ENCODE results near the gene PTGER1.

The PTGER1 gene

DNA sequence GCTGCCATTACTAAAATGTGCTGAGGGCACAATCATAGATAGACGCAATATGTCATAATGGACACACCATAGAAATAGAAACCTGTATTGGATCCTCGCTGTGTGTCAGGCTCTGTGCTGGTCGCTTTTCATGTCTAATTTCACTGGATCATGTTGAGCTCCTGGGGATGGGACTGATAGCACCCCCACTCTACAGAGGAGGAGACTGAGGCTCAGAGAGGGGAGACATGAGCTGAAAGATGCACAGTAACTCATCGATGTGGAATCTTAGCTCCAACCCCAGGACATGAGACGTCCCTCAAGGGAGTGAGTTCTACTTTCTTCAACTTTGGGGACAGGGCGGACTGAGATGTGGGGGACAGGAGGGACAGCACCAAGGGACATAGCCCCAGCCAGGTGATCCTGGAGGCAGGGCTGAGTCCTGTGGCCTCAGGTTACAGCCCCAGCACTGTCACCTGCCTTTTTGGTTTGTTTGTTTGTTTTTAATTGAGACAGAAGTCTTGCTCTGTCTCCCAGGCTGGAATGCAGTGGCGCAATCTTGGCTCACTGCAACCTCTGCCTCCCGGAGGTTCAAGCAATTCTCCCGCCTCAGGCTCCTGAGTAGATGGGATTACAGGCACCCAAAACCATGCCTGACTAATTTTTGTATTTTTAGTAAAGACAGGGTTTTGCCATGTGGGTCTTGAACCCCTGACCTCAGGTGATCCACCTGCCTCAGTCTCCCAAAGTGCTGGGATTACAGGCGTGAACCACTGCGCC, 27.4 kb upstream of the PTGER1 start:
- no peak for DNase-seq (ENCODE audit: low read depth in 2 of 2)

DNA sequence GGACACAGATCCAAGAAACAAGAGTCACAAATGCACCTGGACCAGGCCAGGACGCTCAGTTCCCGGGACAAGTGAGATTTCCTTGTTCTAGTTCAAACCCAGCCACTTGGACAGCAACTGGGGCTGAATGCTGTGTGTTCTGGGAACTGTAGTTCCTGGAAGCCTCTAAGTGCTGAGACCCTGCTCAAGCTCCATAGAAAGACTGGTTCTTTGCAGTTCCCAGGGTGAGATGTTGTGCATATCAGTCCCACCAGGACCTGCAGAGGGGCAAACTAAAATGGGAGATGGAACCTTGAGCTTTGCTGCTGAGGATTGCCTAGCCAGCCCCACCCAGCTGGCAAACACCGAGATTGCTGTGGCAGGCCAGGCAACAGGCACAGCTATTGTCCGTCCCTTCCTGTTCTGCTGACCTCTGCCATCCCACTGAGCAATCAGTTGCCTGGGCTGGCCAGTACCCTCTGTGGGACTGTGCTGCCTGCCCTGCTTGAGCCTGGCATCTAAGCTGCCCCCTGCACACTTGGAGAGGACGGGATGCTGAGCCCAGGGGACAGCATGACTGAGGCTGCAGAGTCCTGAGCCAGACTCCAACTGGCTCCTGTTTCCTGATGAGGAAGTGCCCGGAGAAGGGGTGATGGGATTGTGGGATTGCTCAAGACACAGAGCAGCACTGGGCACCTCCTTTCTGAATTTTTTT, 22.2 kb upstream of the PTGER1 start:
- DNase-seq (ENCODE audit: low read depth in 2 of 2), result no peak

DNA sequence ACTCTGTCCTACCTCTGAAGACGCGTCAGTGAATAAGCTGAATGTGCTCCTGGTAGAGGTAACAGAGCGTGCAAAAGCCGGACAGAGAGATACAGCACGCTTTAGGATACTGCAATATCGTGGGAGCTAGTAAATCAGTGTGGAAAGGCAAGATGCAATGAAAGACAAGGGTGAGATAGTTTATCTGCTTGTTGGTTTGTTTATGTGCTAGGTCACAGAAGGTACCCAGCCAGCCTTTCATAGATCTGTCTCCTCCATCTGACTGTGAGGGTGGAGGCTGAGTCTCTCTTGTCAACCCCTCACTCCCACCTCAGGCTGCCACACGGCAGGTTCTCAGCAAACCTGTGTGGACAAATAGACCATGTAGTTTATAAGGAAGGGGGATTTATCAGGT, 21.7 kb upstream of the PTGER1 start:
- DNase-seq (ENCODE audit: low read depth in 2 of 2), result no peak

DNA sequence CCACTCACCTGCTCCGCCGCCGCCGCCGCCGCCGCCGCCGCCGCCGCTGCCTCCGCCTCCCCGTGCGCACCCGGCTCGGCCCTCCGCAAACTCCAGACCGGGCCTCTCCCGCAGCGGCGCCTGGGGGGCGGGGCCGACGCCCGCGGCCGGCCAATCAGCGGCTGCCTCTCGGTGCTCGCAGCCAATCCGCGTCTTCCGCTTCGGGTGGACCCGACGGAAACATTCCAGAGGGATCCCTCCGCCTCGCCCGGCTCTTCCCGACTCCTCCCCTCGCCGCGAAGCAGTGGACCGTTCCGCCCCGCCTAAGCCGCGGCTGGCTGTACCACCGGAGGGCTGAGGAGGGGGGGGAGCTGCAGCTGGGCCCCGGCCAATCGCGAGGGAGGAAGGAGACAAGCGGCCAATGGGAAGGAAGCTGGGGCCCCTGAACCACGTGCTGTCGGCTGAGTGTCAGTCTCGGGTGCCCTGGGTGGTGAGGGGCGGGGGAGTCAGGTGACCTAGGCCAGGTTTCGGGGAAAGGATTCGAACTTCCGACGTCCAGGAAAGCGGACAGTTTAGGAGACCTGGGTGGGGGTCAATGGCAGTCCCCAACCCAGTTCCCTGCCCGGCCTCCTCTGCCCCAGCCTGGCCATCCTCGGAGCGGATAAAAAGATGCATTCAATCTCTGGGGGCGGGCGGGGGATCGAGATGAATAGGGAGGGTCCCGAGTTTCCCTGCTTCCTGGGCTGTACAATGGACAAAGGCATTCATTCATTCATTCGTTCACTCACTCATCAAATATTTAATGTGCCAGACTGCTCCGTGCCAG, 21.1 kb upstream of the PTGER1 start, which contains the start of gene GIPC1:
Gene GIPC1, minus strand, starts transcription at position 99 of the 805 bp plus-strand sequence. CDS start 13,151 bp downstream, outside the sequence.
- peak; percentile 72 to 81 for DNase-seq (ENCODE audit: low read depth in 2 of 2)

DNA sequence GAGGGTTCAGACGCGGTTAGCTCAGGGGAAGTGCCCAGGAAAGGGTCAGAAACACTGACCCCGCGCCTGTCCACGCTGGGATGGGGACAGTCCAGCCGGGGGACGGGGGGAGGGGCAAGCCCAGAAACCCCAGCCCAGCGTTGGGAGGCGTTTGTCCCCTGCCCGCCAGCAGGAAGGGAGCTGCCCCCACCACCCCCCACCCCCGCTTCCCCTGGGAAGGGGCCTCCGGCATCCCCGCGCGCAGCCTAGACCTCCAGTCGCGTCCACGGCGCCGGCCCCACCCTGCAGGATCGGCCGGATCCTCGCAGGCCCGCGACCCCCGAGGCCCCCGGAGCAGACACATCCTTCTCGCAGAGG, 20.5 kb upstream of the PTGER1 start:
- DNase-seq (ENCODE audit: low read depth in 2 of 2), result no peak

DNA sequence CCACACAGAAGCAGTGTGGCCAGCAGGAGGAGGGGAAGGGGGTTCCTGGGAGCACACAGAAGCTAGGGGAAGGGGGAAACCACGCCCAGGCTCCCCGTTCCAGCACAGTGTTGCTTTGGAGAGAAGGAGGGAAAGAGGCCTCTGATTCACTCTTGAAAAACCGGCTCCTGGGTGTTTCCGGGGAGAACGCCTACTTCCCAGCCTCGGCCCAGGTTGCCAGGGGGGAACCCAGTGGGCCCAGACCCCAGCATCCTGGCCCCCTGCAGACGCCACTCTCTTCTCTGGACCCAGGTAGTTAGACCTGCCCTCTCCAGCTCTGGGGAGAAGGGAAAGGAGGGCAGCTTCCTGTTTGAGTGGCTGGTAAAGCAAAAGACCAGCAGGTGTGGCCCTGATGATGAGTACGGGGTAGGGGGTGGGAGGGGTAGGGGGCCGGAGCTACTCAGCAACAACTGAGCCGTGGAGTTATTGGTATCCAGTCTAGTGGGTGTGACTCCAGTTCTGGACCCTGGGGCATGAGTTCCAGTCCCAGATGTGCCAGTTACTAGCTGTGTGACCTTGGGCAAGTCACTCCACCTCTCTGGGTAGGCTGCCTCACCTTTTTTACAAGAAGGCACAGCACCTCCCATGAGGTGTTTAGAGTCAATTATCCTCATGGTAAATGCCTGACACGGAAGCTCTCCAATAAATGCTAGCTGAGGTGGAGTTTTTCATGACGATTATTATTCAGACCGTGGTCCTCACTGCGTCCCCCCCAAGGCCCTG, 19.9 kb upstream of the PTGER1 start:
- DNase-seq (ENCODE audit: low read depth in 2 of 2), result no peak

DNA sequence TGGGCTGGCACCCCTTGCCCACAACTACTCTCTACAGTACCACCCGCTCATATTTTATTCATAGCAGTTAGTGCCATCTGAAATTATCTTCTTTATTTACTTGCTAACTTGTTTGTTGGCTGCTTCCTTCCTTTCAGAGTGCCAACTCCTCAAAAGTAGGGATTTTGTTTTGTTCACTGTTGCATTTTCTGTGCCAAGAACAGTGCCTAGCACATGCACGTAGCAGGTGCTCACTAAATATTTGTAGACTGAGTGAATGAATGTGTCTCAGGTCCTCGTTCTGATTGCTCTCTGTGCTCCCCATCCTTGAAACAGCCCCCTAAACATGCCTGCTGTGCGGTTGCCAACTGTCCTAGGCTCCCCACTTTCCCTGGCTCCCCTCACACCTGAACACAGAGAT, 19.3 kb upstream of the PTGER1 start:
- DNase-seq (ENCODE audit: low read depth in 2 of 2), result no peak

DNA sequence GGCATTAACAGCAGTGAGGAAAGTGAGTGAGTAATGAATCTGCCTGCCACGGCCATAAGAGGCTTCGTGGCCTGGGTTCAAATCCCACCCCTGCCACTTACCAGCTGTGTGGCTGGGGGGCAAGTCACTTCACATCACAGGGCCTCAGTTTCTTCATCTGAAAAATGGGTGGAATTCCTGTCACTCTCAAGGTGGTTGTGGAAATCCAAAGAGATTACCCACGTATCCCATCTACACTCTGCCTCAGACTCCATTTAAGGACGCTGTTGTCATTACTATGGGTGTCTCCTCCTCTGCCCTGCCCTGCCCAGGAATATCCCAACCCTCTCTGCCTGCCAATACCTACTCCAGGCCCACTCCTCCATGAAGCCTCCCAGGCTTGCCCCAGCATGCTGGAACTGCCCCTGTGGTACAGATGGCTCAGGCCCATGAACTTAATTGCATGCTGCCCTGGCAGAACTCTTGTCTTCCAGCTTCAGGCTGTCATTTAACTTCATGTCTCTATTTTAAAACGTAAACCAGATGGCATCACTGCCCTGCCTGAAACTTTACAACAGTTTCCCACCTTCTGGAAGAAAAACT, 17.7 kb upstream of the PTGER1 start:
- no peak for DNase-seq (ENCODE audit: low read depth in 2 of 2)

DNA sequence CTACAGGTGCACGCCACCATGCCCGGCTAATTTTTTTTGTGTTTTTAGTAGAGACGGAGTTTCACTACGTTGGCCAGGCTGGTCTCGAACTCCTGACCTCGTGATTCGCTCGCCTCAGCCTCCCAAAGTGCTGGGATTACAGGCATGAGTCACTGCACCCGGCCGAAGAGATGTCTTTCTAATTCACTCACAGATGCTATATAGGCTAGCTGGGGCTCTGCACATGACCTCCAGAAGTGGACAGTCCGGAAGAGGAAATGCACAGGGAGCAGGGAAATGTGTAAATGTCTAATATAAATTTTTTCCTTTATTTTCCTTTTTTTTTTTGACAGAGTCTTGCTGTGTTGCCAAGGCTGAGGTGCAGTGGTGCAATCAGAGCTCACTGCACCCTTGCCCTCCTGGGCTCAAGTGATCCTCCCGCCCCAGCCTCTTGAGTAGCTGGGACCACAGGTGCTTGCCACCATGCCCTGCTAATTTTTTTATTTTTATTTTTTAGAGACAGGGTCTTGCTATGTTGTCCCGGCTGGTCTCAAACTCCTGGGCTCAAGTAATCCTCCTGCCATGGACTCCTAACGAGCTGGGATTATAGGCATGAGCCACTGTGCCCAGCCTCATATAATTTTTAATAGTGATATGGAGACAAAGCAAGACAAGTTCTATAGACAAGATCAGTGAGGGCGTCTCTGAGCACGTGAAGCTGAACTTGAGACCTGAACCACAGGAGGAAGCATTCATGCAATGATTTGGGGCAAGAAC, 12.4 kb upstream of the PTGER1 start:
- DNase-seq (ENCODE audit: low read depth in 2 of 2), result no peak

DNA sequence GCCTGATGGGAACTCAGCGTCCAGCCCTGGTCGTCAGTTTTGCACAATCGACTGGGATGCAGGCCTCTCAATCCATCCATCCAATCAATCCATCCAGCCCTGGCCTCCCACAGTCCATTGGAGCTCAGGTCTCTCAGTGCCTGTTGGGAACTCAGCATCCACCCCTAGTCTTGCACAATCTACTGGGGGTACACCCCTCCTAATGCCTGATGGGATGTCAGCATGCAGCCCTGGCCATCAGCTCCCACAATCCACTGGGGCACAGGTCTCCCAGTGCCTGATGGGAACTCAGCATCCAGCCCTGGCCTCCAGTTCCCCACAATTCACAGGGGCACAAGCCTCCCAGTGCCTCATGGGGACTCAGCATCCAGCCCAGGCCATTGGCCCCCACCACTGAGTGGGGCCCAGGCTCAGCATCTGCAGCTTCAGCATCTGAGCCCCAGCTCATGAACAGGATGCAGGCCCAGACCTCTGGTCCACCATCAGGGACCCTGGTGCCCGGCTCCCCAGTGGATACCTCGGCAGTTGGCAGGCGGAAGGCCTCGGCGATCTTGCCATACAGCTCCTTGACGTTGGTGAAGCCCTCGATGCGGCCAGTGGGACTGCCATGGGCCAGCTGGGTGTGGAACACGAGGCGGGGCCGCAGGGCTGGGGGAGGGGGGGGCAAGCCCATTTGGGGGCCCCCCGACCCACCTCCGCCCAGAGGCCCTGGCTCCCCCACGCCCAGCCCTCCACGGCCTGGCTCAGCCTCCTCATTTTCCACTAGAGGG, 7.2 kb upstream of the PTGER1 start:
- no peak for DNase-seq (ENCODE audit: low read depth in 2 of 2)

DNA sequence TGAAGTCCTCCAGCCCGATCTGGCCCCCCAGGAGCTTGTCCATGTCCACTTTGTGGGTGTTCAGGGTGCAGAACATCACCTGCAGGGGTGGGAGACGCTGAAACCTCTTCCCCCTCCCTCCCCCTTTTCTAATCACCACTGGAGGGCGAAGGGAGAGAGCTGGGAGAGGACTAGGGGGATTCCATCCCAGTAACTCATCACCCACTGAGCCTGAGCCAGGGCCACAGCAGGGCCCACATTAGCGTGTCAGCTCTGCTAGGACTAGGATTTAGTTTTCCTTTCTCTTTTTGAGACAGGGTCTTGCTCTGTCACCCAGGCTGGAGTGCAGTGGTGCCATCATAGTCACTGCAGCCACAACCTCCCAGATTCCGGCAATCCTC, 5.5 kb upstream of the PTGER1 start:
- no peak for DNase-seq (ENCODE audit: low read depth in 2 of 2)

DNA sequence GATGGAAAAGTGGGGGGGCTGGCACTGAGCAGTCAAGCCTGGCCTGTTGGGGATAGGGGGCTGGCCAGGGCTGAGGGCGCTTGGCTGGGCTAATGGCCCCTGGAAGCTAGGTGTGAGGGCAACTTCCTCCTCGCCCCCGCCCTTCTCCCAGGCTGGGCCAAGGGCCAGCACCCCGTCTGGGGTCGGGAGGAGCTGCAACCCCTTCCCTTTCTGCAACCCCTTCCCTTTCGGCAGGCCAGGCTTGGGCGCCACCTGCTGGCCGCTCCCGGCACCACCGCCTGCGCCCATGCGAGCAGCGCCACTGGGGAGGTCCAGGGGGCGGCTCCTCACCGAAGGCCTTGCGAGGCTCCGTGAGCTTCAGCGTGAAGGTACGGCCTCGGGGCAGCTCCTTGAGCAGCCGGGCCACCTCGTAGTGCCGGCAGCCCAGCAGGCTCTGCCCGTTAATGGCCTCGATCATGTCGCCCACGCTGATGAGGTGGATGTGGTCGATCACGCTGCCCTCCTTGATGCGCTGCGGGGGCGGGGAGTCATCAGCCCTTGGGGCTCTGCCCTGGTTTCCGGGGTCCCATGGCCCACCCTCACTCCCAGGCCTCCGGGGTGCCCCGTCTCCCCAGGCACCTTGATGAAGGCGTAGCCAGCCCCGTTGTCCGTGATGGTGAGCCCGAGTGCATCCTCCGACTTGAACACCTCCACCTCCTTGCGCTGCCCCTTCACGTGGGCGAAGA, 5.0 kb upstream of the PTGER1 start:
- peak; percentile 61 to 75 for DNase-seq (ENCODE audit: low read depth in 2 of 2)

DNA sequence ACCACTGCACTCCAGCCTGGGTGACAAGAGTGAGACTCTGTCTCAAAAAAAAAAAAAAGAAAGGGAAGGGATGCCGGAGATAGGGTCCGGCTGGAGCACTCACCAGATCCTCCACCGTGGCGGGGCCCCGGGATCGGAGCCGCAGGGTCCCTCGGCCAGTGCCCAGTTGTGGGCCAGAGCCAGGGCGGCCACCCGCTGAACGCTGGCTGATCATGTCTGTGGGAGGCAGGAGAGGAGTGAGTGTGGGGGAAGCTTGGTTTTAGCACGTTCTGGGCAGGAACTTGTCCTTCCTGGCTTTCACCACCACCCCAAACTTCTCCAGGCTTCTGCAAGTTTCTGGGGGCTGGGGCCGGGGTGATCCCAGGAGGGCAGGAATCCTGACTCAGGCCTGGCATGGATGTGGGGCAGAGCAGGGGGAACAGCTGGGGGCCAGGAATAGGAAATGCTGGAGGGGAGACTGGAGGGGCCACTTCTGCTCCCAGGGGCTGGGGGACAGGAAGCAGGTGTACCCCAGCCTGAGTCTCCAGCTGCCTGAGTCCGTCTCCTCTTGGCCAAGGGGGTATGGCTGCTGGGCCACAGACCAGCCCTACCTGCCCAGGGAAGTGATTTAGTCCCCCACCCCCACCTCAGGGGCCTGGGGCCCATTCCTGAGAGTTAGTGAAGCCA, 4.3 kb upstream of the PTGER1 start:
- DNase-seq (ENCODE audit: low read depth in 2 of 2), result no peak

DNA sequence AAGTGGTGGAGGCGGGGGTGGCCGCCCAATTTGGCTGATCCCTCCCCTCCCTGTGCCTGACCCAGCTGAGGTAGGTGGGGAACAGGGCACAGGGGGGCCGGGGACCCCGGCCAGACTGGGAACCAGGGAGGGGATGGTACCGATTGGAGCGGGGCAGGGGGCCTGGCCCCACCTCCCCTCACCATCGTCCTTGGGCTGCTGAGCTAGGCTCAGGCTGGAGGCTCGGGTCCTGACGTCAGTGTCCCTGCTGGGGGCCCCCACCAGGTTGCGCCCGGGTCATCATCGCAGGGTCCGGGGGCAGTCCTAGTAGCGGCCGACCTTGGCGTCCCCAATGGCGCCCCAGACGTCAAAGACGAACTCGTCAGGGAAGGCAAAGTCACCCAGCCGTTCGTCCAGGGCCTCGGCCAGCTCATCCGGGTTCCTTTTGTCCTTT, 3.0 kb upstream of the PTGER1 start:
- DNase-seq (ENCODE audit: low read depth in 2 of 2), result no peak

DNA sequence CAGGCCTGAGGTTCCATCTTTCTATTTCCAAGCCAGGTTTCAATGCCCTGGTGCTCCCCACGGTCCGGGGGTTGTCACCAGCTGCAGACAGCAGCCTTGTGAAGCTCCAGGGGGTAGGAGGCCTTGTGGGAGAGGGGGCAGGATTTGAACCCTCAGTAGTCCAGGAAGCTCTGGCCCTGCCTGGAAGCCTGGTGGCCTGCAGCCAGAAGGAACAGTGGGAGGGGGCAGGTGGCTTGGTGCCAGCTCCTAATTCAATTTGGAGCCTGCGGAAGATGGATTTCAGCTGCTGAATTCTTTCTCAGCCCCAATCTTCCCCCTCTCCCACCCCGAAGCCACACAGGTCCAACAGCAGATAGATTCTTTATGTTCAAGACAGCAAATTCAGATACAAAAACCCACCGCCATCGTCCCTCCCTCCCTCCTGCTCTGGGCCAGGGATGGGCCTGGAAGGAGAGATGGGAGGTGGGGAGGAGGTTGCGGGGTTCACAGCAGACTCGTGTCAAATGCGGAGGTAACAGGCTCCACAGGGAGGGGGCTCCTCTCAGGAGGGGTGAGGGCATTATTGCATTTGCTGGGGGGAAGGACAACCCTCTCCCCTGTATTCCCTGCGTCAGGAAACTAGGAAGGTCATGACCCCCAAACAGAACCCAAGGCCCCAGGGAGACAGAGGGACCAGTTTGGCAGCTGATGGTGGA, 2.4 kb upstream of the PTGER1 start:
- DNase-seq (ENCODE audit: low read depth in 2 of 2), result no peak

DNA sequence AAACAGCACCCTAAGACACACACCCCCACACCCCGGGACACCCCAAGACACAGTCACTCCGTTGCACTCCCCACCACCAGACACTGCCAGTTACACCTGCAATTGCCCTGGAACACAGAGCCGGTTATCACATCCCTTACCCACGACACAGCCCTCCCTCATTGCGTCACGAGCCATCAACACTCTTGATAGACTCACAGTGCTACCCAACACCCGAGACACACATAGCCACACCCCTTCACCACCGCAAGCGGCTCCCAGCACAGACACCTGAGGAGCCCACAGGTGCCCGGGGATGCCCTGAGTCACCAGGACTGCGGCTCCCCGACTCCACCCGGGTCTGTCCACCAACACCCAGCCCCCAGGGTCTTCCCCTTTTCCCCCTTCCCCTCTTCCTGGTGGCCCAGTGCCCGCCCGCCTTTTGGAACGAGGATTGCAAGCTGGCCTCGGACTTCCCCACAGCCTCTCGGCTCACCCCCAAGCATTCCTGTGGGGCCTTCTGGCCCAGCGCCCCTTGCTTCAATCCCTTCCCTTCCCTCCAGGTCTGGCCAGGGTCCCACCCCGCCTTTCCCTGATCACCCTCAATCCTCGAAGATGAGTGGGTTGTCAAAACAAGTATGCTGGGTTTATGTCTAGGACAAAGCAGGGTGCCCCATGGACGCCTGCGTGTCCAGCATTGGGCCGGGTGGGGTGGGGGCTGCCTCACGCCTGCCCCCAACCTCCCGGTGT, 1.7 kb upstream of the PTGER1 start:
- DNase-seq (ENCODE audit: low read depth in 2 of 2), result no peak

DNA sequence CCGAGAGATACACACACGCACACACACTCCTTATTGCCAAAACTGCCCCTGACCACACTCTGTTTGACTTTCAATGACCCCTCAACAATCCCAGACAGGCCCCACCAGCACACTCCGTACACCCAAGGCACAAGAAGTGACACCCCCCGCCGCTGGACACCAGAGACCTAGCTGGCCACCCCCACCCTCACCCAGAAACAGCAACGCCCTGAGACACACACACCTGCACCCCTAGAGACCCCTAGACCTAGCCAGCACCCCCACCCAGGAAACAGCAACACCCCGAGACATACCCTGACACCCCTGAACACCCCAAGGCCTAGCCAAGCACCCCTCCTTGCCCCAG, 1.1 kb upstream of the PTGER1 start:
- no peak for DNase-seq (ENCODE audit: low read depth in 2 of 2)

DNA sequence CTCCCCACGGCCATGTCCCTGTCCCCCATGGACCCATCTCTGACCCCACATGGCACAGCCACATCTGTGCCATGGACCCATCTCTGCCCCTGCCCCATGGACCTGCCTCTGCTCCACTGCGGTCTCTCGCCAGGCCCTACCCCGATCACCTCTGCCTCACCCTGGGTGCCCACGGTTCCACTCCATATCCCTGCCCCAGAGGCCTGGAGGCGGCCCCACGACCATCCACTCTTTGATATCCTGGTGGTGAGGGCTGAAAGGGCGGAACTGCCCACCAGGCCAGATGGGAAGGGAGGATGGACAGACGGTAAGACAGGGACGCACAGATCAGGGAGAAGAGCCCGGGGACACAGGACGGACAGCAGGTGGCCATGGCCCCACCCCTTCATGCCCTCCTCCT, 327 bp downstream of the PTGER1 start:
- no peak for DNase-seq (ENCODE audit: low read depth in 2 of 2)

Measured in stimulated activated CD4-positive, alpha-beta T cell treated with anti-CD3 and anti-CD28 coated beads, Interleukin-4, amount 100 ng/mL, for 48 hours (primary cell).